Neural progenitor cell (in vitro differentiated cells): ENCODE data around the gene IFT52. TPM values are rescaled to one million over a fixed set of nuclear protein-coding genes. Genes with fewer than 3 reads are reported as not detected.
A peak's percentile ranks its signal among the peaks of the same experiment; 100 is the strongest.

ENCODE experiments used
- DNase-seq: peaks from one replicate; pipeline ENCODE4 v3.0.0-alpha.2; 2016; ENCODE audit warnings: low spot score
- H2AFZ ChIP-seq: fragments of 200-600 bp; sonication (generic); replicated peaks from 2 replicates; pipeline ENCODE4 v1.6.1; 2016; ENCODE audit warnings: antibody characterized with exemption
- H3F3A ChIP-seq: fragments of 200-600 bp; sonication (generic); 2 replicates; pipeline ENCODE4 v1.6.1; 2016; ENCODE audit warnings: antibody characterized with exemption, low read depth
- H3K27ac ChIP-seq: fragments of 200-600 bp; sonication (generic); 2 replicates; pipeline ENCODE4 v1.5.1; 2016; ENCODE audit warnings: mild to moderate bottlenecking
- H3K27me3 ChIP-seq: fragments of 200-600 bp; sonication (generic); 2 replicates; pipeline ENCODE4 v1.6.1; 2016; ENCODE audit warnings: mild to moderate bottlenecking, moderate library complexity
- H3K36me3 ChIP-seq: fragments of 200-600 bp; sonication (generic); 2 replicates; pipeline ENCODE4 v1.5.1; 2016
- H3K4me1 ChIP-seq: fragments of 200-600 bp; sonication (generic); 2 replicates; pipeline ENCODE4 v1.6.1; 2016; ENCODE audit warnings: mixed run types
- H3K4me2 ChIP-seq: fragments of 200-600 bp; sonication (generic); 2 replicates; pipeline ENCODE4 v1.6.1; 2016
- H3K4me3 ChIP-seq: fragments of 200-600 bp; sonication (generic); 2 replicates; pipeline ENCODE4 v1.5.1; 2016
- H3K79me2 ChIP-seq: fragments of 200-600 bp; sonication (generic); 2 replicates; pipeline ENCODE4 v1.6.1; 2016; ENCODE audit warnings: low read depth
- H3K9ac ChIP-seq: fragments of 200-600 bp; sonication (generic); 2 replicates; pipeline ENCODE4 v1.6.1; 2016
- H3K9me3 ChIP-seq: fragments of 200-600 bp; sonication (generic); 2 replicates; pipeline ENCODE4 v1.5.1; 2016; ENCODE audit warnings: low read depth
- H4K20me1 ChIP-seq: fragments of 200-600 bp; sonication (generic); 2 replicates; pipeline ENCODE4 v1.6.1; 2016; ENCODE audit warnings: low read depth
- H3K27ac Mint-ChIP-seq: 3 replicates; pipeline ENCODE4 v1.8.0; 2021; ENCODE audit warnings: mixed read lengths
- H3K27me3 Mint-ChIP-seq: 2 replicates; pipeline ENCODE4 v1.8.0; 2022; ENCODE audit warnings: low read depth, mild to moderate bottlenecking, inconsistent platforms, moderate library complexity, mixed read lengths; ENCODE audit not compliant: insufficient read depth
- H3K36me3 Mint-ChIP-seq: 3 replicates; pipeline ENCODE4 v1.8.0; 2021; ENCODE audit warnings: mixed read lengths
- H3K4me1 Mint-ChIP-seq: 3 replicates; pipeline ENCODE4 v1.8.0; 2021; ENCODE audit warnings: mixed read lengths
- H3K4me3 Mint-ChIP-seq: 3 replicates; pipeline ENCODE4 v1.8.0; 2021; ENCODE audit warnings: mild to moderate bottlenecking, moderate library complexity, mixed read lengths
- H3K9me3 Mint-ChIP-seq: 3 replicates; pipeline ENCODE4 v1.8.0; 2020; ENCODE audit warnings: mixed read lengths
- CTCF ChIP-seq: fragments of 200-600 bp; sonication (generic); IDR thresholded peaks from 2 replicates; pipeline ENCODE4 v1.5.1; 2017; ENCODE audit warnings: antibody characterized with exemption, mild to moderate bottlenecking
- EZH2 ChIP-seq: fragments of 200-600 bp; sonication (generic); IDR thresholded peaks from 2 replicates; pipeline ENCODE4 v1.6.1; 2017; ENCODE audit warnings: antibody characterized with exemption, mild to moderate bottlenecking, moderate library complexity
- EZH2phosphoT487 ChIP-seq: fragments of 200-600 bp; sonication (generic); IDR thresholded peaks from 2 replicates; pipeline ENCODE4 v1.6.1; 2017; ENCODE audit warnings: antibody characterized with exemption
- total RNA-seq: library from RNA; depleted of rRNA; stranded (reverse); fragments of >200 nt; gene quantifications from 2 replicates; pipeline ENCODE4 v1.2.3, GENCODE V29; 2015; ENCODE audit warnings: low replicate concordance

IFT52 gene
- total RNA-seq, 1 donor from 2014 or later: 87.9 TPM

- Histone ChIP-seq H3K36me3 (no peaks in the 10 kb centered on the region), H3K27ac (no peak overlapping the region), H4K20me1 (no peaks in the 10 kb centered on the region), H3K9ac (no peak overlapping the region), H3K79me2 (no peaks in the 10 kb centered on the region), H2AFZ (no peak overlapping the region), H3F3A (no peaks in the 10 kb centered on the region), H3K9me3 (no peaks in the 10 kb centered on the region), H3K4me1 (no peaks in the 10 kb centered on the region), H3K27me3 (no peaks in the 10 kb centered on the region), H3K4me2 (no peak overlapping the region), H3K4me3 (no peak overlapping the region)
- Mint-ChIP-seq H3K4me1 (peaks cover 13% of the 10 kb centered on the region), H3K27me3 (peaks cover 4% of the 10 kb centered on the region), H3K9me3 (no peaks in the 10 kb centered on the region), H3K4me3 (no peak overlapping the region), H3K36me3 (no peaks in the 10 kb centered on the region), H3K27ac (peak overlapping the region; percentile 10)
- no peak for DNase-seq
- TF ChIP-seq EZH2 (no peak), CTCF (no peak), EZH2phosphoT487 (no peak)
Observed at GRCh38 chr20:43559147-43559987, 31.4 kb upstream of the IFT52 start.

- Histone ChIP-seq H3F3A (no peaks in the 10 kb centered on the region), H3K4me1 (no peaks in the 10 kb centered on the region), H3K4me2 (no peak overlapping the region), H3K9ac (no peak overlapping the region), H3K4me3 (no peak overlapping the region), H3K27me3 (no peaks in the 10 kb centered on the region), H3K27ac (no peak overlapping the region), H3K9me3 (no peaks in the 10 kb centered on the region), H4K20me1 (no peaks in the 10 kb centered on the region), H3K36me3 (no peaks in the 10 kb centered on the region), H3K79me2 (no peaks in the 10 kb centered on the region), H2AFZ (no peak overlapping the region)
- DNase-seq: no peak
- no peak overlapping the region for H3K4me3 Mint-ChIP-seq
- H3K27me3 Mint-ChIP-seq: peaks cover 4% of the 10 kb centered on the region
- H3K4me1 Mint-ChIP-seq: peaks cover 13% of the 10 kb centered on the region
- no peak for TF ChIP-seq EZH2
- no peak for TF ChIP-seq EZH2phosphoT487
- no peak for TF ChIP-seq CTCF
- no peak overlapping the region for H3K27ac Mint-ChIP-seq
- no peaks in the 10 kb centered on the region for H3K36me3 Mint-ChIP-seq
- no peaks in the 10 kb centered on the region for H3K9me3 Mint-ChIP-seq
Observed at GRCh38 chr20:43560974-43561373, 29.8 kb upstream of the IFT52 start.

GRCh38 chr20:43563429-43563828 is 27.3 kb upstream of the IFT52 start:
- Histone ChIP-seq H3K79me2 (no peaks in the 10 kb centered on the region), H3K4me3 (no peak overlapping the region), H3K9ac (no peak overlapping the region), H2AFZ (no peak overlapping the region), H4K20me1 (no peaks in the 10 kb centered on the region), H3K9me3 (no peaks in the 10 kb centered on the region), H3K27ac (no peak overlapping the region), H3K4me2 (no peak overlapping the region), H3F3A (no peaks in the 10 kb centered on the region), H3K36me3 (no peaks in the 10 kb centered on the region), H3K27me3 (no peaks in the 10 kb centered on the region), H3K4me1 (no peaks in the 10 kb centered on the region)
- no peak overlapping the region for H3K27ac Mint-ChIP-seq
- DNase-seq: no peak
- no peak overlapping the region for H3K4me3 Mint-ChIP-seq
- H3K4me1 Mint-ChIP-seq: peaks cover 6% of the 10 kb centered on the region
- H3K36me3 Mint-ChIP-seq: no peaks in the 10 kb centered on the region
- no peaks in the 10 kb centered on the region for H3K9me3 Mint-ChIP-seq
- H3K27me3 Mint-ChIP-seq: peaks cover 4% of the 10 kb centered on the region
- TF ChIP-seq CTCF (no peak), EZH2phosphoT487 (no peak), EZH2 (no peak)
